Panc1 (cell line): Measurements from ENCODE around the gene ZER1. TPM values are rescaled to one million over a fixed set of nuclear protein-coding genes. Genes with fewer than 3 reads are reported as not detected.

Source experiments
- ATAC-seq: fragments of 200-7000 bp; cut with Tn5 transposase; 2 replicates; pipeline ENCODE4 v1.9.1; 2020; ENCODE audit warnings: mild to moderate bottlenecking, moderate library complexity
- BruUV-seq: library from RNA; stranded (reverse); fragments of 400-500 nt; replicated peaks from 2 replicates; lab custom pipeline; 2021; lab: Mats Ljungman, UMichigan
- CTCF ChIA-PET: fragments of 300-600 bp; sonication (Branson Sonifier 250); formaldehyde crosslinking; loops from one replicate; lab custom pipeline; 2022; ENCODE audit warnings: antibody characterized with exemption; lab: Charles Lee
- POLR2A ChIA-PET: fragments of 300-600 bp; sonication (Branson Sonifier 250); formaldehyde crosslinking; loops from one replicate; lab custom pipeline; 2022; ENCODE audit warnings: antibody characterized with exemption; lab: Charles Lee
- DNase-seq: peaks from one replicate; pipeline ENCODE4 v3.0.0-alpha.2; 2010; ENCODE audit warnings: low read depth, low spot score
- H3K27ac ChIP-seq: 2 replicates; pipeline ENCODE4 v1.5.1; 2011; ENCODE audit warnings: mild to moderate bottlenecking, low read length, inconsistent platforms
- H3K27me3 ChIP-seq: fragments of 200-500 bp; sonication (Bioruptor generic); 2 replicates; pipeline ENCODE4 v1.6.0; 2014; ENCODE audit warnings: low read length, inconsistent platforms; ENCODE audit not compliant: control insufficient read depth, insufficient read depth
- H3K36me3 ChIP-seq: fragments of 200-500 bp; sonication (Bioruptor generic); 2 replicates; pipeline ENCODE4 v1.5.1; 2014; ENCODE audit warnings: inconsistent platforms, mild to moderate bottlenecking, low read length, moderate library complexity; ENCODE audit not compliant: control insufficient read depth, insufficient read depth
- H3K4me1 ChIP-seq: 2 replicates; pipeline ENCODE4 v1.5.1; 2011; ENCODE audit warnings: inconsistent platforms, mild to moderate bottlenecking, low read length, moderate library complexity; ENCODE audit not compliant: control insufficient read depth, insufficient read depth
- H3K4me3 ChIP-seq, 2 experiments: 2 replicates each; pipeline ENCODE4 v1.5.1; 2011 to 2012; ENCODE audit warnings: low read depth in 2 of 2, low read length in 2 of 2, mild to moderate bottlenecking in 2 of 2, inconsistent platforms in 1 of 2, moderate library complexity in 1 of 2
- H3K9me3 ChIP-seq: fragments of 200-500 bp; sonication (Bioruptor generic); 2 replicates; pipeline ENCODE4 v1.5.1; 2014; ENCODE audit warnings: low read depth, mild to moderate bottlenecking, inconsistent platforms, low read length, moderate library complexity; ENCODE audit not compliant: control insufficient read depth, insufficient read depth
- CTCF ChIP-seq: fragments of 450-650 bp; IDR thresholded peaks from 2 replicates; pipeline ENCODE4 v1.5.1; 2017; ENCODE audit warnings: mild to moderate bottlenecking
- POLR2AphosphoS5 ChIP-seq: IDR thresholded peaks from 2 replicates; pipeline ENCODE4 v1.6.1; 2012; ENCODE audit warnings: mild to moderate bottlenecking, low read depth, low read length, moderate library complexity
- REST ChIP-seq, 2 experiments: IDR thresholded peaks; 2 replicates each; pipeline ENCODE4 v1.6.1; 2011 to 2012; ENCODE audit warnings: low read depth in 2 of 2, control low read depth in 1 of 2, low read length in 1 of 2, mild to moderate bottlenecking in 1 of 2, moderate library complexity in 1 of 2; ENCODE audit not compliant: insufficient read depth in 1 of 2
- SIN3A ChIP-seq: IDR thresholded peaks from 2 replicates; pipeline ENCODE4 v1.6.1; 2012; ENCODE audit warnings: low read depth, mild to moderate bottlenecking, low read length, moderate library complexity, borderline replicate concordance; ENCODE audit not compliant: insufficient read depth
- TCF7L2 ChIP-seq: IDR thresholded peaks from 2 replicates; pipeline ENCODE4 v1.6.1; 2011; ENCODE audit warnings: mild to moderate bottlenecking, low read depth, low read length, inconsistent platforms
- in situ Hi-C: cut with HindIII; loops from 2 replicates; pipeline ENCODE4 v1.10.0; 2016; ENCODE audit warnings: low sequenced_read_pairs, low pct_unique_long_range_greater_than_20kb
- intact Hi-C: fragments of 100-400 bp; cut with micrococcal nuclease; formaldehyde crosslinking; loops from one replicate; pipeline ENCODE4 v1.10.0; 2022; ENCODE audit not compliant: unreplicated experiment
- total RNA-seq: library from RNA; stranded (reverse); gene quantifications from one replicate; pipeline ENCODE4 v1.2.1, GENCODE V29; 2021; ENCODE audit not compliant: unreplicated experiment

ZER1 gene
- total RNA-seq, 1 experiment from 2014 or later = 16.2 TPM

GRCh38 chr9:128808543-128808942, 36.8 kb upstream of the ZER1 start:
- H3K9me3 ChIP-seq = no peaks in the 10 kb centered on the region
- H3K27ac ChIP-seq = no peak overlapping the region
- DNase-seq (no peak), ATAC-seq (no peak)
- intact Hi-C loops = no loop called here
- ChIA-PET CTCF (no interaction called here), POLR2A (no interaction called here)
- no peaks in the 10 kb centered on the region for H3K36me3 ChIP-seq
- no peaks in the 10 kb centered on the region for H3K27me3 ChIP-seq
- no peaks in the 10 kb centered on the region for H3K4me1 ChIP-seq
- H3K4me3 ChIP-seq = no peak overlapping the region
- no TSS peak for BruUV-seq
- in situ Hi-C loops = no loop called here
- TF ChIP-seq CTCF (no peak), POLR2AphosphoS5 (no peak)

GRCh38 chr9:128807827-128808226, 36.1 kb upstream of the ZER1 start:
- CTCF ChIA-PET = no interaction called here
- in situ Hi-C loops = no loop called here
- Histone ChIP-seq H3K4me3 (no peak overlapping the region), H3K27me3 (no peaks in the 10 kb centered on the region), H3K36me3 (no peaks in the 10 kb centered on the region), H3K9me3 (no peaks in the 10 kb centered on the region), H3K27ac (no peak overlapping the region), H3K4me1 (no peaks in the 10 kb centered on the region)
- POLR2A ChIA-PET = no interaction called here
- no TSS peak for BruUV-seq
- intact Hi-C loops = no loop called here
- ATAC-seq = no peak
- no peak for TF ChIP-seq SIN3A
- TF ChIP-seq CTCF = no peak
- no peak for TF ChIP-seq REST (IDR thresholded peaks at IDR 0.05; ENCODE audit: insufficient read depth in 1 of 2, low read depth in 2 of 2, low read length in 1 of 2)
- TF ChIP-seq POLR2AphosphoS5 = no peak
- no peak for DNase-seq

GRCh38 chr9:128805661-128806060, 33.9 kb upstream of the ZER1 start:
- BruUV-seq = no TSS peak
- H3K4me3 ChIP-seq = no peak overlapping the region
- in situ Hi-C loops = no loop called here
- intact Hi-C loops = no loop called here
- POLR2A ChIA-PET = no interaction called here
- DNase-seq (no peak), ATAC-seq (no peak)
- H3K4me1 ChIP-seq = no peaks in the 10 kb centered on the region
- no peak overlapping the region for H3K27ac ChIP-seq
- H3K27me3 ChIP-seq = no peaks in the 10 kb centered on the region
- CTCF ChIA-PET = no interaction called here
- TF ChIP-seq REST (IDR thresholded peaks at IDR 0.05; ENCODE audit: insufficient read depth in 1 of 2, low read depth in 2 of 2, low read length in 1 of 2) (no peak), TCF7L2 (no peak), SIN3A (no peak), CTCF (no peak), POLR2AphosphoS5 (no peak)
- H3K36me3 ChIP-seq = no peaks in the 10 kb centered on the region
- H3K9me3 ChIP-seq = no peaks in the 10 kb centered on the region
